Erythroblast (primary cell): ENCODE measurements around the gene PITRM1.

Source experiments
- GATA1 ChIP-seq: IDR thresholded peaks from 2 replicates; pipeline ENCODE4 v1.6.1; 2011; ENCODE audit warnings: low read depth, mild to moderate bottlenecking, control low read depth, low read length, moderate library complexity
- POLR2A ChIP-seq: IDR thresholded peaks from 2 replicates; pipeline ENCODE4 v1.6.1; 2011; ENCODE audit warnings: mild to moderate bottlenecking, low read length

GRCh38 chr10:3203972-3204371, 31.4 kb upstream of the PITRM1 start:
- TF ChIP-seq POLR2A (no peak), GATA1 (no peak)
